Common myeloid progenitor, CD34-positive (primary cell): ENCODE results near the gene IL17RA.

ENCODE experiments used
- CTCF ChIA-PET: fragments of 350-600 bp; sonication (Branson Sonifier 250); formaldehyde crosslinking; loops from one replicate; lab custom pipeline; 2021; ENCODE audit warnings: antibody characterized with exemption; lab: Charles Lee
- POLR2A ChIA-PET: fragments of 350-600 bp; sonication (Branson Sonifier 250); formaldehyde crosslinking; loops from one replicate; lab custom pipeline; 2021; ENCODE audit warnings: antibody characterized with exemption; lab: Charles Lee
- DNase-seq, 3 donors: peaks; one replicate each; pipeline versions ENCODE4 v3.0.0 to v3.0.0-alpha.2; 2013
- H3K27ac ChIP-seq, 2 experiments: 1 replicate in 1 of 2; 2 replicates in 1 of 2; pipeline ENCODE4 v1.7.0; 2013; ENCODE audit warnings: inconsistent platforms in 2 of 2, low read length in 2 of 2, mild to moderate bottlenecking in 2 of 2, low read depth in 1 of 2, moderate library complexity in 1 of 2; ENCODE audit not compliant: severe bottlenecking in 2 of 2, insufficient read depth in 1 of 2, poor library complexity in 1 of 2
- H3K27me3 ChIP-seq, 5 experiments: replicated peaks in 2 of 5; 1 replicate in 3 of 5; 2 replicates in 2 of 5; pipeline versions ENCODE4 v1.6.1 to v1.7.0; 2013; ENCODE audit warnings: low read length in 4 of 5, mild to moderate bottlenecking in 2 of 5, moderate library complexity in 2 of 5, inconsistent platforms in 1 of 5; ENCODE audit not compliant: insufficient read depth in 5 of 5, control insufficient read depth in 4 of 5
- H3K36me3 ChIP-seq, 4 experiments: 1 replicate in 2 of 4; 2 replicates in 2 of 4; pipeline versions ENCODE4 v1.6.1 to v1.7.0; 2013; ENCODE audit warnings: low read length in 3 of 4, control low read depth in 1 of 4, mild to moderate bottlenecking in 1 of 4; ENCODE audit not compliant: control insufficient read depth in 4 of 4, insufficient read depth in 4 of 4
- H3K4me1 ChIP-seq, 4 experiments: 1 replicate in 3 of 4; 2 replicates in 1 of 4; pipeline versions ENCODE4 v1.6.1 to v1.7.1; 2013; ENCODE audit warnings: low read length in 3 of 4, mild to moderate bottlenecking in 3 of 4, control low read depth in 1 of 4, inconsistent platforms in 1 of 4, moderate library complexity in 1 of 4; ENCODE audit not compliant: control insufficient read depth in 4 of 4, insufficient read depth in 4 of 4; ENCODE audit errors: control extremely low read depth in 1 of 4
- H3K4me3 ChIP-seq, 7 experiments: 1 replicate in 4 of 7; 2 replicates in 3 of 7; pipeline versions ENCODE4 v1.5.1 to v1.7.0; 2013; ENCODE audit warnings: mild to moderate bottlenecking in 7 of 7, low read length in 6 of 7, moderate library complexity in 6 of 7, inconsistent platforms in 2 of 7, low read depth in 2 of 7, control low read depth in 1 of 7; ENCODE audit not compliant: insufficient read depth in 4 of 7, control insufficient read depth in 1 of 7; ENCODE audit errors: extremely low read depth in 1 of 7
- H3K9me3 ChIP-seq, 5 experiments: 1 replicate in 4 of 5; 2 replicates in 1 of 5; pipeline versions ENCODE4 v1.6.1 to v1.7.1; 2013; ENCODE audit warnings: low read length in 4 of 5, mild to moderate bottlenecking in 2 of 5, inconsistent platforms in 1 of 5, low read depth in 1 of 5, moderate library complexity in 1 of 5; ENCODE audit not compliant: control insufficient read depth in 4 of 5, insufficient read depth in 2 of 5; ENCODE audit errors: control extremely low read depth in 1 of 5
- WGBS: methylation state at CpG from one replicate; pipeline ENCODE4 v1.1.5; 2013; ENCODE audit not compliant: insufficient coverage; 5-methylcytosine and 5-hydroxymethylcytosine counted together

The IL17RA gene

DNA sequence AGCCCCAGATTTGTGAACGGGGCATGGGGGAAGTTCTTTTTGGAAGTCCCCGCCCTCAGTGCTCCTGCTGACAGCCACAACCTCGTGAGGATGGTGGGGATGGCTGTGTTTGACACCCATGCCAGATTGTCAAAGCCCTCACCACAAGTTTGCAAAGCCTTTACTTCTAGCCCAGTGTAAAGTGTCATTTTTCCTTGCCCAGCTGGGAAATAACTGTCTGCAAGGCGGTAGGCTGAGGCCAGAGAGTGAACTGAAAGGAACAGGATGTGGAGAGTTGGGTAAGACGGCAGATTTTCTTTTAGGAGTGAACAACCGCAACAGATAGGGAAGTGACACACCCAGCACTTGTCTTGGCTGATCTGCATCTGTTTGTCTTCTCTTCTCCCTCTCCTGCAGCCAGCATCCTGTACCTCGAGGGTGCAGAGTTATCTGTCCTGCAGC lies 13.6 kb downstream of the IL17RA start:
- Histone ChIP-seq H3K9me3 (no peaks in the 10 kb centered on the region), H3K27me3 (peaks cover 0 to 3% (median 0%) of the 10 kb centered on the region in 5 experiments), H3K4me3 (peak overlapping the region in 3 of 7 experiments; percentile 15 to 19 (median 17)), H3K27ac (no peak overlapping the region), H3K4me1 (peaks cover 32 to 83% (median 49%) of the 10 kb centered on the region in 4 experiments), H3K36me3 (peaks cover 2 to 60% (median 20%) of the 10 kb centered on the region in 4 experiments)
- ChIA-PET POLR2A (interaction anchor here (0.7 kb wide), 1 partner anchor 9 kb away, joined by 4 read pairs; no protein-coding TSS in a partner anchor), CTCF (interaction anchor here (1.2 to 2.3 kb wide), 5 partner anchors 10 to 75 kb away, joined by 3 to 11 read pairs (median 4); no protein-coding TSS in a partner anchor)
- DNase-seq: peak; percentile 53 to 89 (median 84)
- 0% methylated on average over 4 of the region's 7 CpGs for WGBS

GRCh38 chr22:17100621-17101020 lies 15.8 kb downstream of the IL17RA start:
- H3K36me3 ChIP-seq: peaks cover 7 to 73% (median 29%) of the 10 kb centered on the region in 4 experiments

GRCh38 chr22:17101475-17102296 lies 16.9 kb downstream of the IL17RA start:
- CTCF ChIA-PET: no interaction called here
- WGBS: 91% methylated on average over 12 of the region's 14 CpGs
- H3K9me3 ChIP-seq: no peaks in the 10 kb centered on the region
- peaks cover 7 to 82% (median 30%) of the 10 kb centered on the region in 4 experiments for H3K36me3 ChIP-seq
- peaks cover 29 to 96% (median 71%) of the 10 kb centered on the region in 4 experiments for H3K4me1 ChIP-seq
- POLR2A ChIA-PET: no interaction called here
- DNase-seq: peak in 2 of 3 donors; percentile 28 to 33
- peaks cover 0 to 8% (median 0%) of the 10 kb centered on the region in 5 experiments for H3K27me3 ChIP-seq
- H3K4me3 ChIP-seq: no peak overlapping the region
- no peak overlapping the region for H3K27ac ChIP-seq

More at GRCh38 chr22:17100621-17101020, 15.8 kb downstream of the IL17RA start:
- no peak for DNase-seq
- Histone ChIP-seq H3K4me1 (peaks cover 26 to 96% (median 62%) of the 10 kb centered on the region in 4 experiments), H3K4me3 (no peak overlapping the region), H3K27me3 (peaks cover 0 to 8% (median 0%) of the 10 kb centered on the region in 5 experiments), H3K9me3 (no peaks in the 10 kb centered on the region), H3K27ac (no peak overlapping the region)
- CTCF ChIA-PET: no interaction called here
- POLR2A ChIA-PET: no interaction called here
- WGBS: 67% methylated on average over 5 of the region's 6 CpGs

- peak in 2 of 3 donors; percentile 82 to 84 for DNase-seq
- peaks cover 0 to 8% (median 0%) of the 10 kb centered on the region in 5 experiments for H3K27me3 ChIP-seq
- H3K4me1 ChIP-seq: peaks cover 30 to 96% (median 71%) of the 10 kb centered on the region in 4 experiments
- no peak overlapping the region for H3K4me3 ChIP-seq
- no peak overlapping the region for H3K27ac ChIP-seq
- ChIA-PET POLR2A (no interaction called here), CTCF (no interaction called here)
- no peaks in the 10 kb centered on the region for H3K9me3 ChIP-seq
- H3K36me3 ChIP-seq: peaks cover 7 to 78% (median 30%) of the 10 kb centered on the region in 4 experiments
- 88% methylated on average over 5 of the region's 7 CpGs for WGBS
Measured at GRCh38 chr22:17102297-17102667, 17.5 kb downstream of the IL17RA start.

GRCh38 chr22:17103351-17103750 lies 18.6 kb downstream of the IL17RA start:
- no peak for DNase-seq
- Histone ChIP-seq H3K36me3 (peaks cover 7 to 80% (median 33%) of the 10 kb centered on the region in 4 experiments), H3K9me3 (no peaks in the 10 kb centered on the region), H3K27ac (no peak overlapping the region), H3K27me3 (peaks cover 0 to 8% (median 0%) of the 10 kb centered on the region in 5 experiments), H3K4me1 (peaks cover 31 to 96% (median 71%) of the 10 kb centered on the region in 4 experiments), H3K4me3 (no peak overlapping the region)
- ChIA-PET POLR2A (no interaction called here), CTCF (no interaction called here)
- WGBS: 99% methylated on average over 6 of the region's 9 CpGs

DNA sequence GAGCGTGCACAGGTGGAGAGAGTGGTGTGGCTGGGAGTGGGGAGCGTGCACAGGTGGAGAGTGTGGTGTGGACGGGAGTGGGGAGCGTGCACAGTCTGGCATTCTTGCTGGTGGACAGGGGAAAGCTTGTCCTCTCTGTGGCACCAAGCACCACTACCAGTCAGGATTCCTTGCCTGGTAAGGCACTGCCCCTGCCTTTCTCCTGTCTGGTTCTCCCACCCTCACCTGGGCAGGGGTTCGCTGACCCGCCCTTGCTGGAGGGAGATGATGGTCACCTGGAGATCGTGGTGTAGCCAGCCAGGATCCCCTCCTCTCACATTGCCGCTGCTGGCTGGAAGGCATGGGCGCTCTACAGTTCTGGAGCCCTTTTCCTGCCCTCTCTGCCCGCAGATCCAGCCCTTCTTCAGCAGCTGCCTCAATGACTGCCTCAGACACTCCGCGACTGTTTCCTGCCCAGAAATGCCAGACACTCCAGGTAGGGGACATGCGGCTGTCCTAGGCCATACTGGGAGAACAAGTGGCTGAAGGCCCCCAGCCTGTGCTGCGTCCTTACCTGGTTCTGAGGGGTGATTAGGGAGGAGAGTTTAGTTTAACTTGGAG lies 19.6 kb downstream of the IL17RA start:
- Histone ChIP-seq H3K9me3 (no peaks in the 10 kb centered on the region), H3K4me1 (peaks cover 30 to 91% (median 66%) of the 10 kb centered on the region in 4 experiments), H3K36me3 (peaks cover 9 to 82% (median 37%) of the 10 kb centered on the region in 4 experiments), H3K27me3 (peaks cover 0 to 8% (median 0%) of the 10 kb centered on the region in 5 experiments), H3K4me3 (no peak overlapping the region), H3K27ac (no peak overlapping the region)
- ChIA-PET CTCF (interaction anchor here (2.9 kb wide), 1 partner anchor 16 kb away, joined by 18 read pairs; no protein-coding TSS in a partner anchor), POLR2A (no interaction called here)
- no peak for DNase-seq
- WGBS: 98% methylated on average over 10 of the region's 14 CpGs
